Neural progenitor cell (in vitro differentiated cells): Measurements from ENCODE around the gene STEAP3. TPM values are rescaled to one million over a fixed set of nuclear protein-coding genes. Genes with fewer than 3 reads are reported as not detected.

Source experiments
- DNase-seq: peaks from one replicate; pipeline ENCODE4 v3.0.0-alpha.2; 2016; ENCODE audit warnings: low spot score
- H2AFZ ChIP-seq: fragments of 200-600 bp; sonication (generic); replicated peaks from 2 replicates; pipeline ENCODE4 v1.6.1; 2016; ENCODE audit warnings: antibody characterized with exemption
- H3F3A ChIP-seq: fragments of 200-600 bp; sonication (generic); 2 replicates; pipeline ENCODE4 v1.6.1; 2016; ENCODE audit warnings: antibody characterized with exemption, low read depth
- H3K27ac ChIP-seq: fragments of 200-600 bp; sonication (generic); 2 replicates; pipeline ENCODE4 v1.5.1; 2016; ENCODE audit warnings: mild to moderate bottlenecking
- H3K27me3 ChIP-seq: fragments of 200-600 bp; sonication (generic); 2 replicates; pipeline ENCODE4 v1.6.1; 2016; ENCODE audit warnings: mild to moderate bottlenecking, moderate library complexity
- H3K36me3 ChIP-seq: fragments of 200-600 bp; sonication (generic); 2 replicates; pipeline ENCODE4 v1.5.1; 2016
- H3K4me1 ChIP-seq: fragments of 200-600 bp; sonication (generic); 2 replicates; pipeline ENCODE4 v1.6.1; 2016; ENCODE audit warnings: mixed run types
- H3K4me2 ChIP-seq: fragments of 200-600 bp; sonication (generic); 2 replicates; pipeline ENCODE4 v1.6.1; 2016
- H3K4me3 ChIP-seq: fragments of 200-600 bp; sonication (generic); 2 replicates; pipeline ENCODE4 v1.5.1; 2016
- H3K79me2 ChIP-seq: fragments of 200-600 bp; sonication (generic); 2 replicates; pipeline ENCODE4 v1.6.1; 2016; ENCODE audit warnings: low read depth
- H3K9ac ChIP-seq: fragments of 200-600 bp; sonication (generic); 2 replicates; pipeline ENCODE4 v1.6.1; 2016
- H3K9me3 ChIP-seq: fragments of 200-600 bp; sonication (generic); 2 replicates; pipeline ENCODE4 v1.5.1; 2016; ENCODE audit warnings: low read depth
- H4K20me1 ChIP-seq: fragments of 200-600 bp; sonication (generic); 2 replicates; pipeline ENCODE4 v1.6.1; 2016; ENCODE audit warnings: low read depth
- H3K27ac Mint-ChIP-seq: 3 replicates; pipeline ENCODE4 v1.8.0; 2021; ENCODE audit warnings: mixed read lengths
- H3K27me3 Mint-ChIP-seq: 2 replicates; pipeline ENCODE4 v1.8.0; 2022; ENCODE audit warnings: low read depth, mild to moderate bottlenecking, inconsistent platforms, moderate library complexity, mixed read lengths; ENCODE audit not compliant: insufficient read depth
- H3K36me3 Mint-ChIP-seq: 3 replicates; pipeline ENCODE4 v1.8.0; 2021; ENCODE audit warnings: mixed read lengths
- H3K4me1 Mint-ChIP-seq: 3 replicates; pipeline ENCODE4 v1.8.0; 2021; ENCODE audit warnings: mixed read lengths
- H3K4me3 Mint-ChIP-seq: 3 replicates; pipeline ENCODE4 v1.8.0; 2021; ENCODE audit warnings: mild to moderate bottlenecking, moderate library complexity, mixed read lengths
- H3K9me3 Mint-ChIP-seq: 3 replicates; pipeline ENCODE4 v1.8.0; 2020; ENCODE audit warnings: mixed read lengths
- CTCF ChIP-seq: fragments of 200-600 bp; sonication (generic); IDR thresholded peaks from 2 replicates; pipeline ENCODE4 v1.5.1; 2017; ENCODE audit warnings: antibody characterized with exemption, mild to moderate bottlenecking
- EZH2 ChIP-seq: fragments of 200-600 bp; sonication (generic); IDR thresholded peaks from 2 replicates; pipeline ENCODE4 v1.6.1; 2017; ENCODE audit warnings: antibody characterized with exemption, mild to moderate bottlenecking, moderate library complexity
- EZH2phosphoT487 ChIP-seq: fragments of 200-600 bp; sonication (generic); IDR thresholded peaks from 2 replicates; pipeline ENCODE4 v1.6.1; 2017; ENCODE audit warnings: antibody characterized with exemption
- total RNA-seq: library from RNA; depleted of rRNA; stranded (reverse); fragments of >200 nt; gene quantifications from 2 replicates; pipeline ENCODE4 v1.2.3, GENCODE V29; 2015; ENCODE audit warnings: low replicate concordance

Gene STEAP3
- total RNA-seq, 1 donor from 2014 or later, result 0.30 TPM

- Mint-ChIP-seq H3K36me3 (no peaks in the 10 kb centered on the region), H3K27ac (no peak overlapping the region), H3K9me3 (no peaks in the 10 kb centered on the region), H3K4me1 (peaks cover 7% of the 10 kb centered on the region), H3K27me3 (peaks cover 10% of the 10 kb centered on the region), H3K4me3 (no peak overlapping the region)
- H2AFZ ChIP-seq, result no peak overlapping the region
- H3K4me3 ChIP-seq, result no peak overlapping the region
- H3K9ac ChIP-seq, result no peak overlapping the region
- H3K9me3 ChIP-seq, result no peaks in the 10 kb centered on the region
- no peak for DNase-seq
- no peak overlapping the region for H3K27ac ChIP-seq
- H3F3A ChIP-seq, result no peaks in the 10 kb centered on the region
- H4K20me1 ChIP-seq, result no peaks in the 10 kb centered on the region
- peaks cover 9% of the 10 kb centered on the region for H3K4me1 ChIP-seq
- TF ChIP-seq CTCF (no peak), EZH2 (no peak), EZH2phosphoT487 (no peak)
- H3K27me3 ChIP-seq, result no peaks in the 10 kb centered on the region
- no peaks in the 10 kb centered on the region for H3K79me2 ChIP-seq
- H3K36me3 ChIP-seq, result no peaks in the 10 kb centered on the region
- no peak overlapping the region for H3K4me2 ChIP-seq
Observed at GRCh38 chr2:119212139-119212800, 11.4 kb upstream of the STEAP3 start.

- Histone ChIP-seq H3F3A (no peaks in the 10 kb centered on the region), H2AFZ (no peak overlapping the region), H4K20me1 (no peaks in the 10 kb centered on the region), H3K27ac (no peak overlapping the region), H3K36me3 (no peaks in the 10 kb centered on the region), H3K9ac (no peak overlapping the region), H3K4me2 (no peak overlapping the region), H3K27me3 (no peaks in the 10 kb centered on the region), H3K9me3 (no peaks in the 10 kb centered on the region), H3K4me1 (peaks cover 18% of the 10 kb centered on the region), H3K4me3 (no peak overlapping the region), H3K79me2 (no peaks in the 10 kb centered on the region)
- Mint-ChIP-seq H3K27ac (no peak overlapping the region), H3K4me1 (peaks cover 7% of the 10 kb centered on the region), H3K9me3 (no peaks in the 10 kb centered on the region), H3K4me3 (no peak overlapping the region), H3K36me3 (no peaks in the 10 kb centered on the region), H3K27me3 (peaks cover 9% of the 10 kb centered on the region)
- no peak for TF ChIP-seq CTCF
- TF ChIP-seq EZH2, result no peak
- TF ChIP-seq EZH2phosphoT487, result no peak
- DNase-seq, result no peak
Observed at GRCh38 chr2:119214453-119215037, 9.1 kb upstream of the STEAP3 start.

GRCh38 chr2:119216994-119217393, 6.6 kb upstream of the STEAP3 start:
- Mint-ChIP-seq H3K36me3 (no peaks in the 10 kb centered on the region), H3K4me1 (peaks cover 3% of the 10 kb centered on the region), H3K9me3 (no peaks in the 10 kb centered on the region), H3K27me3 (peaks cover 9% of the 10 kb centered on the region), H3K27ac (no peak overlapping the region), H3K4me3 (no peak overlapping the region)
- Histone ChIP-seq H3K4me2 (no peak overlapping the region), H3K36me3 (no peaks in the 10 kb centered on the region), H3K9ac (no peak overlapping the region), H3K4me3 (no peak overlapping the region), H3K9me3 (no peaks in the 10 kb centered on the region), H2AFZ (no peak overlapping the region), H4K20me1 (no peaks in the 10 kb centered on the region), H3K27ac (no peak overlapping the region), H3K4me1 (peaks cover 9% of the 10 kb centered on the region), H3K79me2 (no peaks in the 10 kb centered on the region), H3K27me3 (peaks cover 9% of the 10 kb centered on the region), H3F3A (peaks cover 1% of the 10 kb centered on the region)
- TF ChIP-seq EZH2phosphoT487 (no peak), EZH2 (no peak), CTCF (no peak)
- DNase-seq, result no peak
